HEK293 (cell line): ENCODE results near the gene SLC7A4.

Experiments
- GLIS2 ChIP-seq: fragments of 450-650 bp; formaldehyde crosslinking; IDR thresholded peaks from 2 replicates; pipeline ENCODE4 v1.5.1; 2016; ENCODE audit warnings: missing biosample characterization, missing genetic modification characterization
- HOXA7 ChIP-seq: sonication (generic); formaldehyde crosslinking; IDR thresholded peaks from 2 replicates; pipeline ENCODE4 v1.8.1; 2022; ENCODE audit warnings: missing genetic modification reagents, borderline replicate concordance
- KLF16 ChIP-seq: fragments of 450-650 bp; formaldehyde crosslinking; IDR thresholded peaks from 2 replicates; pipeline ENCODE4 v1.5.1; 2017; ENCODE audit warnings: missing biosample characterization, missing genetic modification characterization
- PRDM10 ChIP-seq: fragments of 450-650 bp; formaldehyde crosslinking; IDR thresholded peaks from 2 replicates; pipeline ENCODE4 v1.5.1; 2016; ENCODE audit warnings: missing biosample characterization, missing genetic modification characterization
- TRIM28 ChIP-seq: IDR thresholded peaks from 2 replicates; pipeline ENCODE4 v1.6.1; 2011; ENCODE audit warnings: low read length, control low read depth, borderline replicate concordance
- YY1 ChIP-seq: fragments of 450-650 bp; formaldehyde crosslinking; IDR thresholded peaks from 2 replicates; pipeline ENCODE4 v1.5.1; 2018; ENCODE audit warnings: missing biosample characterization, missing genetic modification characterization
- ZBTB44 ChIP-seq: fragments of 450-650 bp; IDR thresholded peaks from 2 replicates; pipeline ENCODE4 v1.5.1; 2018; ENCODE audit warnings: missing biosample characterization, mild to moderate bottlenecking, missing genetic modification characterization
- ZNF239 ChIP-seq: fragments of 450-650 bp; formaldehyde crosslinking; IDR thresholded peaks from 2 replicates; pipeline ENCODE4 v1.5.1; 2016; ENCODE audit warnings: missing biosample characterization, missing genetic modification characterization
- ZNF266 ChIP-seq: fragments of 450-650 bp; formaldehyde crosslinking; IDR thresholded peaks from 2 replicates; pipeline ENCODE4 v1.5.1; 2016; ENCODE audit warnings: missing biosample characterization, missing genetic modification characterization, low read depth
- ZNF513 ChIP-seq: fragments of 450-650 bp; IDR thresholded peaks from 2 replicates; pipeline ENCODE4 v1.5.1; 2018; ENCODE audit warnings: missing biosample characterization, missing genetic modification characterization
- ZNF555 ChIP-seq: fragments of 450-650 bp; formaldehyde crosslinking; conservative IDR thresholded peaks from 2 replicates; pipeline ENCODE4 v1.5.1; 2017; ENCODE audit warnings: missing biosample characterization, mild to moderate bottlenecking, missing genetic modification characterization, inconsistent platforms
- ZNF76 ChIP-seq: fragments of 450-650 bp; formaldehyde crosslinking; IDR thresholded peaks from 2 replicates; pipeline ENCODE4; 2016; ENCODE audit warnings: low read depth, missing biosample characterization, missing genetic modification characterization, borderline replicate concordance
- TF ChIP-seq, protein P1 (sequence below): fragments of 450-650 bp; formaldehyde crosslinking; IDR thresholded peaks from 2 replicates; pipeline ENCODE4 v1.5.1; 2016; ENCODE audit warnings: missing biosample characterization, missing genetic modification characterization
- TF ChIP-seq, protein P2 (sequence below): fragments of 450-650 bp; formaldehyde crosslinking; IDR thresholded peaks from 2 replicates; pipeline ENCODE4 v1.5.1; 2016; ENCODE audit warnings: missing biosample characterization, missing genetic modification characterization, low read depth

GRCh38 chr22:21067075-21067900, 34.9 kb upstream of the SLC7A4 start:
- TF ChIP-seq ZNF76: no peak
- no peak for TF ChIP-seq PRDM10 (tag by site-specific recombination)
- TF ChIP-seq ZNF555 (tag by site-specific recombination): no peak
- TF ChIP-seq, protein P1, sequence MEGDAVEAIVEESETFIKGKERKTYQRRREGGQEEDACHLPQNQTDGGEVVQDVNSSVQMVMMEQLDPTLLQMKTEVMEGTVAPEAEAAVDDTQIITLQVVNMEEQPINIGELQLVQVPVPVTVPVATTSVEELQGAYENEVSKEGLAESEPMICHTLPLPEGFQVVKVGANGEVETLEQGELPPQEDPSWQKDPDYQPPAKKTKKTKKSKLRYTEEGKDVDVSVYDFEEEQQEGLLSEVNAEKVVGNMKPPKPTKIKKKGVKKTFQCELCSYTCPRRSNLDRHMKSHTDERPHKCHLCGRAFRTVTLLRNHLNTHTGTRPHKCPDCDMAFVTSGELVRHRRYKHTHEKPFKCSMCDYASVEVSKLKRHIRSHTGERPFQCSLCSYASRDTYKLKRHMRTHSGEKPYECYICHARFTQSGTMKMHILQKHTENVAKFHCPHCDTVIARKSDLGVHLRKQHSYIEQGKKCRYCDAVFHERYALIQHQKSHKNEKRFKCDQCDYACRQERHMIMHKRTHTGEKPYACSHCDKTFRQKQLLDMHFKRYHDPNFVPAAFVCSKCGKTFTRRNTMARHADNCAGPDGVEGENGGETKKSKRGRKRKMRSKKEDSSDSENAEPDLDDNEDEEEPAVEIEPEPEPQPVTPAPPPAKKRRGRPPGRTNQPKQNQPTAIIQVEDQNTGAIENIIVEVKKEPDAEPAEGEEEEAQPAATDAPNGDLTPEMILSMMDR (tag by site-specific recombination): no peak
- TF ChIP-seq GLIS2 (tag by site-specific recombination): no peak
- TF ChIP-seq ZNF513 (tag by site-specific recombination): no peak
- no peak for TF ChIP-seq ZNF239 (tag by site-specific recombination)
- no peak for TF ChIP-seq HOXA7 (CRISPR knock-in tag)
- TF ChIP-seq KLF16 (tag by site-specific recombination): no peak
- no peak for TF ChIP-seq TRIM28
- TF ChIP-seq, protein P2, sequence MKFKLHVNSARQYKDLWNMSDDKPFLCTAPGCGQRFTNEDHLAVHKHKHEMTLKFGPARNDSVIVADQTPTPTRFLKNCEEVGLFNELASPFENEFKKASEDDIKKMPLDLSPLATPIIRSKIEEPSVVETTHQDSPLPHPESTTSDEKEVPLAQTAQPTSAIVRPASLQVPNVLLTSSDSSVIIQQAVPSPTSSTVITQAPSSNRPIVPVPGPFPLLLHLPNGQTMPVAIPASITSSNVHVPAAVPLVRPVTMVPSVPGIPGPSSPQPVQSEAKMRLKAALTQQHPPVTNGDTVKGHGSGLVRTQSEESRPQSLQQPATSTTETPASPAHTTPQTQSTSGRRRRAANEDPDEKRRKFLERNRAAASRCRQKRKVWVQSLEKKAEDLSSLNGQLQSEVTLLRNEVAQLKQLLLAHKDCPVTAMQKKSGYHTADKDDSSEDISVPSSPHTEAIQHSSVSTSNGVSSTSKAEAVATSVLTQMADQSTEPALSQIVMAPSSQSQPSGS (tag by site-specific recombination): no peak
- TF ChIP-seq YY1 (tag by site-specific recombination): no peak
- TF ChIP-seq ZNF266 (tag by site-specific recombination): no peak
- no peak for TF ChIP-seq ZBTB44
